WTC11 (cell line): Measurements from ENCODE around the gene ITGA2.

Experiments used
- ATF3 ChIP-seq: sonication (generic); formaldehyde crosslinking; conservative IDR thresholded peaks from 2 replicates; pipeline ENCODE4 v1.8.1; 2022; ENCODE audit warnings: mild to moderate bottlenecking, missing genetic modification reagents
- CREB1 ChIP-seq: sonication (generic); formaldehyde crosslinking; IDR thresholded peaks from 2 replicates; pipeline ENCODE4 v1.8.0; 2023; ENCODE audit warnings: mild to moderate bottlenecking, missing genetic modification reagents
- CTCF ChIP-seq: fragments of 200-600 bp; IDR thresholded peaks from 2 replicates; pipeline ENCODE4 v1.8.0; 2022; ENCODE audit warnings: antibody characterized with exemption
- E2F5 ChIP-seq: sonication (generic); formaldehyde crosslinking; IDR thresholded peaks from 2 replicates; pipeline ENCODE4 v1.8.1; 2022; ENCODE audit warnings: mild to moderate bottlenecking, moderate library complexity, missing genetic modification reagents
- MAX ChIP-seq: sonication (generic); formaldehyde crosslinking; IDR thresholded peaks from 2 replicates; pipeline ENCODE4 v1.8.0; 2022; ENCODE audit warnings: mild to moderate bottlenecking, missing genetic modification reagents
- ZNF121 ChIP-seq: sonication (generic); formaldehyde crosslinking; IDR thresholded peaks from 2 replicates; pipeline ENCODE4 v1.8.0; 2023; ENCODE audit warnings: missing genetic modification reagents

GRCh38 chr5:53009816-53010215, 20.7 kb downstream of the ITGA2 start:
- no peak for TF ChIP-seq CREB1 (CRISPR knock-in tag)
- no peak for TF ChIP-seq ZNF121 (CRISPR knock-in tag)
- no peak for TF ChIP-seq ATF3 (CRISPR knock-in tag)
- TF ChIP-seq MAX: no peak
- no peak for TF ChIP-seq E2F5 (CRISPR knock-in tag)
- no peak for TF ChIP-seq CTCF
